Neural cell (in vitro differentiated cells): ENCODE measurements around the gene NLRP12.

Experiments
- EZH2 ChIP-seq: fragments of 200-600, 300-800 bp; shearing (Covaris generic), sonication (generic); IDR thresholded peaks from 2 replicates; pipeline ENCODE4 v1.6.1; 2014; ENCODE audit warnings: antibody characterized with exemption, low read length, borderline replicate concordance, mild to moderate bottlenecking; ENCODE audit not compliant: insufficient read depth, poor library complexity, severe bottlenecking
- TAF1 ChIP-seq: IDR thresholded peaks from 2 replicates; pipeline ENCODE4 v1.6.1; 2012; ENCODE audit warnings: low read depth
- TF ChIP-seq, protein P1 (sequence below): fragments of 450-650 bp; IDR thresholded peaks from 2 replicates; pipeline ENCODE4 v1.5.1; 2014; ENCODE audit warnings: antibody characterized with exemption, mild to moderate bottlenecking, moderate library complexity; ENCODE audit not compliant: poor library complexity, severe bottlenecking

- TF ChIP-seq EZH2 (no peak), TAF1 (no peak)
- TF ChIP-seq, protein P1, sequence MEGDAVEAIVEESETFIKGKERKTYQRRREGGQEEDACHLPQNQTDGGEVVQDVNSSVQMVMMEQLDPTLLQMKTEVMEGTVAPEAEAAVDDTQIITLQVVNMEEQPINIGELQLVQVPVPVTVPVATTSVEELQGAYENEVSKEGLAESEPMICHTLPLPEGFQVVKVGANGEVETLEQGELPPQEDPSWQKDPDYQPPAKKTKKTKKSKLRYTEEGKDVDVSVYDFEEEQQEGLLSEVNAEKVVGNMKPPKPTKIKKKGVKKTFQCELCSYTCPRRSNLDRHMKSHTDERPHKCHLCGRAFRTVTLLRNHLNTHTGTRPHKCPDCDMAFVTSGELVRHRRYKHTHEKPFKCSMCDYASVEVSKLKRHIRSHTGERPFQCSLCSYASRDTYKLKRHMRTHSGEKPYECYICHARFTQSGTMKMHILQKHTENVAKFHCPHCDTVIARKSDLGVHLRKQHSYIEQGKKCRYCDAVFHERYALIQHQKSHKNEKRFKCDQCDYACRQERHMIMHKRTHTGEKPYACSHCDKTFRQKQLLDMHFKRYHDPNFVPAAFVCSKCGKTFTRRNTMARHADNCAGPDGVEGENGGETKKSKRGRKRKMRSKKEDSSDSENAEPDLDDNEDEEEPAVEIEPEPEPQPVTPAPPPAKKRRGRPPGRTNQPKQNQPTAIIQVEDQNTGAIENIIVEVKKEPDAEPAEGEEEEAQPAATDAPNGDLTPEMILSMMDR = no peak
These were observed 29.6 kb upstream of the NLRP12 start for GRCh38 chr19:53853707-53854106.
